HL-60 (cell line): ENCODE data around the gene BICD2.

Experiments used
- DNase-seq, 2 experiments: peaks; one replicate each; pipeline ENCODE4 v3.0.0-alpha.2; 2010 to 2020; ENCODE audit warnings: low read depth in 1 of 2, low spot score in 1 of 2
- H3K27ac ChIP-seq: fragments of 250-450 bp; sonication (Bioruptor Pico); replicated peaks from 2 replicates; pipeline ENCODE4 v1.5.1; 2020; ENCODE audit warnings: mild to moderate bottlenecking, moderate library complexity
- H3K27me3 ChIP-seq: fragments of 250-450 bp; sonication (Bioruptor Pico); 2 replicates; pipeline ENCODE4 v1.5.1; 2021; ENCODE audit warnings: mild to moderate bottlenecking, moderate library complexity; ENCODE audit not compliant: insufficient read depth, poor library complexity, severe bottlenecking
- H3K4me3 ChIP-seq: replicated peaks from 2 replicates; pipeline ENCODE4 v1.5.1; 2011; ENCODE audit warnings: mild to moderate bottlenecking, control low read depth, low read length; ENCODE audit not compliant: insufficient read depth
- CTCF ChIP-seq: IDR thresholded peaks from one replicate; pipeline ENCODE4 v1.5.1; 2011; ENCODE audit warnings: low read length, control low read depth, inconsistent platforms; ENCODE audit not compliant: insufficient read depth
- GABPA ChIP-seq: IDR thresholded peaks from 2 replicates; pipeline ENCODE4 v1.6.1; 2012; ENCODE audit warnings: low read depth
- POLR2AphosphoS5 ChIP-seq: IDR thresholded peaks from 2 replicates; pipeline ENCODE4 v1.6.1; 2012; ENCODE audit warnings: low read depth
- REST ChIP-seq: IDR thresholded peaks from 2 replicates; pipeline ENCODE4 v1.6.1; 2012; ENCODE audit warnings: low read depth; ENCODE audit not compliant: insufficient replicate concordance
- SPI1 ChIP-seq: IDR thresholded peaks from 2 replicates; pipeline ENCODE4 v1.6.1; 2012; ENCODE audit warnings: low read depth, mild to moderate bottlenecking, borderline replicate concordance

Gene BICD2

GRCh38 chr9:92727716-92728700 lies 36.6 kb downstream of the BICD2 start:
- Histone ChIP-seq H3K27me3 (no peaks in the 10 kb centered on the region), H3K4me3 (no peak overlapping the region), H3K27ac (no peak overlapping the region; the same call in 1 of the 2 replicates)
- DNase-seq: no peak
- no peak for TF ChIP-seq GABPA
- TF ChIP-seq POLR2AphosphoS5: no peak
- no peak for TF ChIP-seq REST
- TF ChIP-seq CTCF: no peak
- no peak for TF ChIP-seq SPI1

- TF ChIP-seq CTCF: no peak
- TF ChIP-seq POLR2AphosphoS5: no peak
- TF ChIP-seq SPI1: no peak
- no peak for TF ChIP-seq GABPA
- TF ChIP-seq REST: no peak
- H3K27ac ChIP-seq: no peak overlapping the region
- DNase-seq: no peak
- no peaks in the 10 kb centered on the region for H3K27me3 ChIP-seq
- H3K4me3 ChIP-seq: no peak overlapping the region
Measured at GRCh38 chr9:92726971-92727715, 37.5 kb downstream of the BICD2 start.

- TF ChIP-seq GABPA (no peak), SPI1 (no peak), CTCF (no peak), REST (no peak)
- Histone ChIP-seq H3K27ac (no peak overlapping the region), H3K4me3 (no peak overlapping the region), H3K27me3 (no peaks in the 10 kb centered on the region)
- no peak for DNase-seq
Measured at GRCh38 chr9:92726348-92726747, 38.3 kb downstream of the BICD2 start.
